NT2/D1 (cell line): Measurements from ENCODE around the gene ORAI2.
"Not testable (repeated sequence)": the region's sequence is repeated elsewhere in the genome, so short reads cannot be mapped to it uniquely, and the experiment has no call there.

ENCODE experiments used
- DNase-seq: peaks from one replicate; pipeline ENCODE4 v3.0.0-alpha.2; 2011; ENCODE audit warnings: low read depth, low spot score
- H3K27me3 ChIP-seq: 2 replicates; pipeline ENCODE4 v1.6.0; 2011; ENCODE audit warnings: mild to moderate bottlenecking; ENCODE audit not compliant: insufficient read length, insufficient read depth
- H3K36me3 ChIP-seq: 2 replicates; pipeline ENCODE4 v1.6.1; 2011; ENCODE audit warnings: mild to moderate bottlenecking, low read length, mixed read lengths; ENCODE audit not compliant: insufficient read depth, insufficient read length
- H3K4me1 ChIP-seq: 2 replicates; pipeline ENCODE4 v1.5.1; 2011; ENCODE audit not compliant: insufficient read depth, insufficient read length
- H3K4me3 ChIP-seq: 2 replicates; pipeline ENCODE4 v1.5.1; 2011; ENCODE audit warnings: low read depth; ENCODE audit not compliant: insufficient read length
- H3K9ac ChIP-seq: 2 replicates; pipeline ENCODE4 v1.6.0; 2011; ENCODE audit warnings: low read depth; ENCODE audit not compliant: insufficient read length
- H3K9me3 ChIP-seq: 2 replicates; pipeline ENCODE4 v1.5.1; 2011; ENCODE audit warnings: mild to moderate bottlenecking, low read length; ENCODE audit not compliant: insufficient read depth
- SUZ12 ChIP-seq: IDR thresholded peaks from 2 replicates; pipeline ENCODE4 v1.6.1; 2011; ENCODE audit not compliant: insufficient read length, insufficient read depth; ENCODE audit errors: extremely low read depth
- YY1 ChIP-seq: IDR thresholded peaks from 2 replicates; pipeline ENCODE4 v1.6.1; 2011; ENCODE audit not compliant: insufficient read length, insufficient read depth
- ZNF274 ChIP-seq: IDR thresholded peaks from 2 replicates; pipeline ENCODE4 v1.6.1; 2011; ENCODE audit warnings: mild to moderate bottlenecking, low read depth, low read length

The ORAI2 gene

DNA sequence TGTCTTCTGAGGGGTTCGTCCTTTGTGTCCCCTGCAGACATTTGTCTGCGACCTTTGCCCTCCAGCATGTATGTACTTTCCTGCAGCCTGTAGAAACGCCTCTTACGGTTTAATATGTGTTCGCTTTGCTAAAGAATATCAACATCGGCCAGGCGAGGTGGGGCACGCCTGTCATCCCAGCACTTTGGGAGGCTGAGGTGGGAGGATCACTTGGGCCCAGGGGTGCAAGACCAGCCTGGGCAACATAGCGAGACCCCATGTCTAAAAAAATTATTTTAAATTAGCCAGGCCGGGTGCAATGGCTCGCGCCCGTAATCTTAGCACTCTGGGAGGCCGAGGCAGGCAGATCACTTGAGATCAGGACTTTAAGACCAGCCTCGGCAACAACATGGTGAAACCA is 15.8 kb downstream of the ORAI2 start:
- H3K4me3 ChIP-seq, result no peak overlapping the region
- peaks cover 8% of the 10 kb centered on the region for H3K4me1 ChIP-seq
- peaks cover 26% of the 10 kb centered on the region for H3K36me3 ChIP-seq
- H3K27me3 ChIP-seq, result no peaks in the 10 kb centered on the region
- H3K9me3 ChIP-seq, result no peaks in the 10 kb centered on the region
- no peak overlapping the region for H3K9ac ChIP-seq
- TF ChIP-seq SUZ12, result no peak
- no peak for TF ChIP-seq YY1
- no peak for TF ChIP-seq ZNF274
- DNase-seq, result no peak

DNA sequence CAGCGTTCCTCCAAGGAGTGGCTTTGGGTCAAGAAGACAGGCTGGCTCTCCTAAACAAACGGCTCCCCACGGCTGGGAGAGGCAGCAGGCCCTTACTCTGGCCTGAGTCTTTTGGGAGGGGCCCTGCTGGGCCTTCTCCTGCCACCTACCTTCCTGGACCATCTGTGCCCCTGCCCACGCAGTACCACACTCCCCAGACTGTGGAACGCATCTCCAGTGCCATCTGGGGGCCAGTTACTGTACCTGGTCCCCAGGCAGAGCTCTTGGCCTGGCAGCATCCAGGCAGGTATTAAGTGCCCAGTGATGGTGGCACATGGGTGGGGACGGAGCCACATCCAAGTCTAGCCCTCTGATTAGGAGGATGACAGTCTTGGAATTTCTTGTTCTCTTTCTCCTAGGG is 16.9 kb downstream of the ORAI2 start:
- no peak for DNase-seq
- H3K4me3 ChIP-seq, result no peak overlapping the region
- TF ChIP-seq ZNF274 (no peak), SUZ12 (no peak), YY1 (no peak)
- no peak overlapping the region for H3K9ac ChIP-seq
- peaks cover 22% of the 10 kb centered on the region for H3K36me3 ChIP-seq
- no peaks in the 10 kb centered on the region for H3K9me3 ChIP-seq
- peaks cover 8% of the 10 kb centered on the region for H3K4me1 ChIP-seq
- no peaks in the 10 kb centered on the region for H3K27me3 ChIP-seq

- no peaks in the 10 kb centered on the region for H3K27me3 ChIP-seq
- H3K9me3 ChIP-seq, result no peaks in the 10 kb centered on the region
- peaks cover 22% of the 10 kb centered on the region for H3K36me3 ChIP-seq
- no peak overlapping the region for H3K4me3 ChIP-seq
- DNase-seq, result no peak
- H3K9ac ChIP-seq, result no peak overlapping the region
- TF ChIP-seq YY1, result no peak
- TF ChIP-seq SUZ12, result no peak
- no peak for TF ChIP-seq ZNF274
- H3K4me1 ChIP-seq, result peaks cover 8% of the 10 kb centered on the region
Measured at GRCh38 chr7:102451371-102452054, 18.1 kb downstream of the ORAI2 start.

GRCh38 chr7:102452451-102452850 is 19.1 kb downstream of the ORAI2 start:
- Histone ChIP-seq H3K9me3 (no peaks in the 10 kb centered on the region), H3K36me3 (peaks cover 17% of the 10 kb centered on the region), H3K4me3 (no peak overlapping the region), H3K4me1 (peaks cover 6% of the 10 kb centered on the region), H3K27me3 (no peaks in the 10 kb centered on the region), H3K9ac (no peak overlapping the region)
- TF ChIP-seq SUZ12, result no peak
- TF ChIP-seq ZNF274, result no peak
- TF ChIP-seq YY1, result no peak
- no peak for DNase-seq

- DNase-seq, result no peak
- no peaks in the 10 kb centered on the region for H3K27me3 ChIP-seq
- TF ChIP-seq ZNF274 (no peak), SUZ12 (no peak), YY1 (no peak)
- H3K9ac ChIP-seq, result no peak overlapping the region
- H3K36me3 ChIP-seq, result peaks cover 21% of the 10 kb centered on the region
- no peaks in the 10 kb centered on the region for H3K4me1 ChIP-seq
- H3K9me3 ChIP-seq, result no peaks in the 10 kb centered on the region
- no peak overlapping the region for H3K4me3 ChIP-seq
Measured at GRCh38 chr7:102453319-102453718, 19.9 kb downstream of the ORAI2 start.

DNA sequence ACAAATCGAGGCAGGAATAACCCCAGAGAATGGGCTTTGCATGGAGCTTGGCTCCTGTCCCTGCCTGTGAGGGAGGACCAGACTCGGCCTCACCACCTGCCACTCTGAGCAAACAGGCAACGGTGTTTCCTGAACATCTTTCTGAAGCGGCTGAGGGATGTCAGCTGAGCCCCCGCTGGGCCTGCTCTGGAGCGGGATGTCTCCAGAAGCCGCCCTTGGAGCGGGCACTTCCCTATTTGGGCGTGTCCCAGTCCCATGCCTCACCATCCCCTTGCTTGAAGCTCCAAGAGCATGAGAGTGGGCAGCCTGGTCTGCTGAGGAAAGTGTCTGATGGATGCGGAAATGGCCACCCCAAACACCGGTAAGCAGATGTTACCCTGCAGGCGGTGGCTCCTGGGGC is 21.1 kb downstream of the ORAI2 start:
- no peaks in the 10 kb centered on the region for H3K9me3 ChIP-seq
- no peak for DNase-seq
- H3K9ac ChIP-seq, result no peak overlapping the region
- H3K36me3 ChIP-seq, result peaks cover 25% of the 10 kb centered on the region
- no peaks in the 10 kb centered on the region for H3K4me1 ChIP-seq
- H3K4me3 ChIP-seq, result no peak overlapping the region
- no peaks in the 10 kb centered on the region for H3K27me3 ChIP-seq
- TF ChIP-seq ZNF274 (no peak), SUZ12 (no peak), YY1 (no peak)

DNA sequence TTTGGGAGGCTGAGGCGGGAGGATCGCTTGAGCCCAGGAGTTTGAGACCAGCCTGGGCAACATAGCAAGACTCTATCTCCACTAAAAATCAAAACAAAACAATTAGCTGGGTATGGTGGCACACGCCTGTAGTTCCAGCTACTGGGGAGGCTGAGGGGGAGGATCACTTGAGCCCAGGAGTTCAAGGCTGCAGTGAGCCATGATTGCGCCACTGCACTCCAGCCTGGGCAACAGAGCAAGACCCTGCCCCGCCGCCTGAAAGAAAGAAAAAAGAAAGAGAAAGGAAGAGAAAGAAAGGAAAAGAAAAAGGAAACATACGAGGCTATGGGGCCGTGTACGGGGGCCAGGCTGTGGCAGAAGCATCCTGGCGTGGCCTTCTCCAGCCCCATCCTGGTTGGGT is 21.6 kb downstream of the ORAI2 start:
- H3K27me3 ChIP-seq, DNase-seq, H3K4me3 ChIP-seq, H3K9me3 ChIP-seq, H3K9ac ChIP-seq, H3K4me1 ChIP-seq: not testable (repeated sequence)
- H3K36me3 ChIP-seq, result peaks cover 28% of the 10 kb centered on the region

GRCh38 chr7:102455596-102455995 is 22.2 kb downstream of the ORAI2 start:
- TF ChIP-seq ZNF274 (no peak), SUZ12 (no peak), YY1 (no peak)
- peaks cover 28% of the 10 kb centered on the region for H3K36me3 ChIP-seq
- no peaks in the 10 kb centered on the region for H3K27me3 ChIP-seq
- no peak for DNase-seq
- H3K4me3 ChIP-seq, result no peak overlapping the region
- H3K4me1 ChIP-seq, result no peaks in the 10 kb centered on the region
- no peak overlapping the region for H3K9ac ChIP-seq
- H3K9me3 ChIP-seq, result no peaks in the 10 kb centered on the region
